SIG-M5 treated with dmso at 0.1 percent for 504 hours (cell line): Measurements from ENCODE around the gene IGSF9.
"Not testable (repeated sequence)": the region's sequence is repeated elsewhere in the genome, so short reads cannot be mapped to it uniquely, and the experiment has no call there.

ENCODE experiments used
- DNase-seq: peaks from one replicate; lab custom pipeline; 2025; ENCODE audit not compliant: unreplicated experiment; lab: John Stamatoyannopoulos, UW

Gene IGSF9

DNA sequence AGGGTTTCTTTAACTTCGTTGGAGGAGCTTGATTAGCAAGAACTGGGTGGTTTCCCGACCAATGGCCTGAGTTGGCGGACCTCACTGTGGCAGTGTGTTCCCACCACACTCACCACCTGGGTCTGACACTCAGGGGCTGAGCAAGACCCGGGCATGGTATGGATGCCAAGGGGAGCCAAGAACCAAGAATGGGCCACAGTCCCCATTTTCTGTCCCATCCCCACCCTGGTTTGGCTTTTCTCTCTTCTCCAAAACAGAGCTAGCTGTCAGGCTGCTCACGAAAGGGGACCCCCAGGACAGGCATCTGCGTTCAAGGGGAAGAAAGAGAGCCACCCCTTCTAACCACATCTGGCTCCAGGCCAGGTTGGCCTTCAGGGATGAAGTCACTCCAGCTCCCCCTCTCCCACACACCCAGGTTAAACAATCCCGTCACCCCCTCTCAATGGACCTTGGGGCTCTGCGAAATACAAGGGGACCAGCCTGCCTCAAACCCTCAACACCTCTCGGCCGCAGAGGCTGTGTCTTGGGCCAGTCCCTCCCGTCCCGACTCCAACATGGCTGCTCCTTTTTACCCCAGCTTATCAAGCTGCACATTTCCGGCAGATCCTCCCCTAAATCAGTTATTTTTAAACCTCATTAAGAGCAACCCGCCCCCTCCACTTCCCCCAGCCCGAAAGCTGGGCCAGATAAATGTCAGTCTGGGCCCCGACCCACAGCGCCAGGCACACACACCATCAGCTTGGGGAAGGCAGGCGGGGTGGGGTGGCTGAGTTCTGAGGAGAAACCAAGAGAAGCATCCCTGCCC is 23.5 kb downstream of the IGSF9 start:
- no peak for DNase-seq

DNA sequence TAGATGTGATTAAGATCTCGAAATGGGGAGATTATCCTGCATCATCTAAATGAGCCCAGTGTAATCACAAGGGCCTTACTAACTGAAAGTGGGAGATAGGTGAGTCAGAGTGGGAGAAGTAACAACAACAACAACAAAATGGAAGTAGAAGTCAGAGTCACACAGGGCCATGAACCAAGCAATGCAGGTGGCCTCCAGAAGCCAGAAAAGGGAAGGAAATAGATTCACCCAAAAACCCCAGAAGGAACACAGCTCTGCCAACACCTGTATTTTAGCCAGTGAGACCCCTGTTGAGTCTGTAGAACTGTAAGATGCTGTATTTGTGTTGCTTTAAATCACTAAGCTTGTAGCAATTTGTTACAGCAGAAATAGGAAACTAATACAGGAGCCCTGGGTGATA is 24.2 kb downstream of the IGSF9 start:
- DNase-seq: no peak

DNA sequence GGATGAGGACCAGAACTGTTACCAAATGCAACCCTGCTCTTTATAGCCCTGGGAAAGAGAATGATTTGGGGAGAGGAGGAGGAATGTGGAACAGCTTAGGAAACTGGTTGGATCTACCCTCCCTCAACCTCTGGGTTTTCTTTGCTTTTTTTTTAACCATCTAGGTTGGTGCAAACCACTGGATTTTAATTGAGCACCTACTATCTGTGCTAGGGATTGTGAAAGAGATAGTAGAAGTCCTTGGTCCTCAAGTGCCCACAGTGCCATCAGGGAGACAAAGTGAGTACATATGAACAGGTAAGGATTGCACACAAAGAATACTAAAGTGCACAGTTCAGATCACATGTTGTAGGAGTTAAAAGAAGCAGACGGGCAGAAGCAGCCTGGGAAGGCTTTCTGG is 24.8 kb downstream of the IGSF9 start:
- no peak for DNase-seq

DNA sequence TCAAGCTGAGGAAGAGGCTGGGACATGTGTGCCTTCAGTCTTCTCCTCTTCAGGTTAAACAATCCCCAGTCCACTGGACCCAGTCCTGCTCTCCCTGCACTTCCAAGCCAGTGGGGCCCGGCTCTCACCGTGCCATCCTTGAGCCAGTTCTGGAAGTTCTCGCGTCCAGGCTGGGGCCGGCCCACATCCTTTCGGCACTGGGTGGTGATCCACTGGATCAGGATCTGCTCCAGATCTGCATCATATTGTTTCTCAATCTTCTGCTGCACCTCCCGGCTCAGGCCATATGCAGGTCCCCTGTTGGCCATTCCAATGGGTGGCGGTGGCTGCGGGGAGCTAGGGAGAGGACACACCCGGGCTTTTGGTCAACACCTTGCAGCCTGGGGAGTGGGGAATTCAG is 25.2 kb downstream of the IGSF9 start:
- no peak for DNase-seq

DNA sequence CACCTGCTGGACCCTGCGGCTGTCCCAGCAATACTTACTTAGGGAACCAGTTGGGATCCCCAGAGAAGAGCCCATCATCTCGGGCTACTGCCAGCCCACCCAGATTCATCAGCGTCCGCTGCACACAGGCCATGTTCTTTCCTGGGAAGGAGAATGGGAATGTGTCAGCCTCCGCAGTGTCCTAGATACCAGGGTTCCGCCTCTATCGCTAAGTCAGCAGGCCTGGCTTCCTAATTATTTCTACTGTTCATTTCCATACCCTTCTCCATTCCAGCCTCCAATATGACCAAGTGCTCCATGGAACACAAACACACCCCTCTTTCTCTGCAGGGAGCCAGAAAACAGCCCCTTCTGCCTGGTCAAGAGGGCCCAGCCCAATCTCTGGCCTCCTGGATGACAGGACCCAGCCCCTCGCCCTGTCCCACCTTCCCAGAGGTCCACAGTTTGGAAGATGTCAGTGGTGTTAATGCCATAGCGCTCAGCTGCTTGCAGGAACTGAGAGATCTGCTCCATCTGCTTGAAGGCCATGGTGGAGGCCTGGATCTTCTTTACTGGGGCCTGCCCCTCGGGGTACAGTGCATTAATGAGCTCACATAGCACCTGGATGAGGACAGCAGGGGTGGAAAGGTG is 26.1 kb downstream of the IGSF9 start:
- DNase-seq: no peak

DNA sequence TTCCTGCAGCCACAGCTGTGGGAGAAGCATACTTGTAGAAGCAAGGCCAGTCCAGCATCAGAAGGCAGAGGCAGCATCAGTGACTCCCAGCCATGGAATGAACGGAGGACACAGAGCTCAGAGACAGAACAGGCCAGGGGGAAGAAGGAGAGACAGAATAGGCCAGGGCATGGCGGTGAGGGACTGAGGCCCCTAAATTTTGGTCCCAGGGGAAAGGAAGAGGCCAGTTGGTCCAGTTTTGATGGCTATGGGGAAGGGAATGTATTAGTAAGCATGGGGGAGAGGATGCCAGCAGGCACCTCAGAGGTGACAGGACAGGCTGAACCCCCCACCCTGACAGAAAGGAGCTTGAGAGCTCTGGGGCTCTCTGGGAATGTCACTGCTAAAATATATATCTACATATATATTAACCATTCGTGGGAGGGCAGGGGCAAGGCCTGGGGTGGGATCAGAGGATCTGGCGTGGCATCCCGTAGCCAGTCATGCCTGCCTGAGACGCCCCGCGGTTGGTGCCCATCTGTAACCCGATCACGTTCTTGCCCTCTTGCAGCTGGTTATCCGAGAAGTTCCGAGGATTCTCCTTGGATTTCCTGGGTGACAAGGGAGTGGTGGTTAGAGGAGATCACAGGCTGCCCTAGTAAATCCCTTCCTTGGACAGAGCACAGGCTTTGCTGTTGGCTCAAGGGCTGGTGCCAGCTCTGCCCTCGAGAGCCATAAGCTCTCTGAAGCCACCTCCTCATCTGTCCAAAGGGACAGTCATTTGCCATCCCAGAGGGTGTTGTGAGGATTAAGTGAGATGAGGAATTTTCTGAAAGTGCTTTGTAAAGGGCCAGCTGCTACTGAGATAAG is 26.8 kb downstream of the IGSF9 start:
- DNase-seq: no peak

DNA sequence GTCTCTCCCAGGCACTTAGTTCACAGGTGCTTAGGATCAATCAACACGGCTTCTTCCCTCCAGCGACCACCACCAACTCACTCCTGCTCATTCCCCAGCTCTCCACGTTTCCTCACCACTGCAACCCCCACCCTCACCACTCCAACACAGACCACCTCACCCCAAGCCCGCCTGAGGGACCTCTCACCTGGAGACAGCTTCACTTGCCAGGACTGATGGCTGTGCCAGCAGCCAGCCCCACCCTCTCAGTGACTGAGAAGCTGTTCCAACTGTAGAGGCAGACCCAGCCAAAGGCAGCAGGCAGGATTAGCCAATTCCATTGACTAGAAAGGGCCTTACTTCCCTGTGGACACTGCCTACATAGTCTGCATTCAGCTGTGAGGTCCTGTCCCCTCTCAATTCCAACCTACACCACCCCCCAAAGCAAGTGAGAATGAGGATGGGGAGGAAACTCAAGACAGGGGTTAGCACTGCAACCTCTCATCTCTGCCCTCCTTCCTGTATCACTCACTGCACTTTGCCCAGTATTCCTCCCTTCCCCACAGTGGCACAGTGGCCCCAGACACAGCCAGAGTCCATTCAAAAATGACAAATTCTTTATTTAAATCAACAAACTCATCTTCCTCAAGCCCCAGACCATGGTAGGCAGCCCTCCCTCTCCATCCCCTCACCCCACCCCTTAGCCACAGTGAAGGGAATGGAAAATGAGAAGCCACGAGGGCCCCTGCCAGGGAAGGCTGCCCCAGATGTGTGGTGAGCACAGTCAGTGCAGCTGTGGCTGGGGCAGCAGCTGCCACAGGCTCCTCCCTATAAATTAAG is 27.7 kb downstream of the IGSF9 start:
- DNase-seq: no peak

DNA sequence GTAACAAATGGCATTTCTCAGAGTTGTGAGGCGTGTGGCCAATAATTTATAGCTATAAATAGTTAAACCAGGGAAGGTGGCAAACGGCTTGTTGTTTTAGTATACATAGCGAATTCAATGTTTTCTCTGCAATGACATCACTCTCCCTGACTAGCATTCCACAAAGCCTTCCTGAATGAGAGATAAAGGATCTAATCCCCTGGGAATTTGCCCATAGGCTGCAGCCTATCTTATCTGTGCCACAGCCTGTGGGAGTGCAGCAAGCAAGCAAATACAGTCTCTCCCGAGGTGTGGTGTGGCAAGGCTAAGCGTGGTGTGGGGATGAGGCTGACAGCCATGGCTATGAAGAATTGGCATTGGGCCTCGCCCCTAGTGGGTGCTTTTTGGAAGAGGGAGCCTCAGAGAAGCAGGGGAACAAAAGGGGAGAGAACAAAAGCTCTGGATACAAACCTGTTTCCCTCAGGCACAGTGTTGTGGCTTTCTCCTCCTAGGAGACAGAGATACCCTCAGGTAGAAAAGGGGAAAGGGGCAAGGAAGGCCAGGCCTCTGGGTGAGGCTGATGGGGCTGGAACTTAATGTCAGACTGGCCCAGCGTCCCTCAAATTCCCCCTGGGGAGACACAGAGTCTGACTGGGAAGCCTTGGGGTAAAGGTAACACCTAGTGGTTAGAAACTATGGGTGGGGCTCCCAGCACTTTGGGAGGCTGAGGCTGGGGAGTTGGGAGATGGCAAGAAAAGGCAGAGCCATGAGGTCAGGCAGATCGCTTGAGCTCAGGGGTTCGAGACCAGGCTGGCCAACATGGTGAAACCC is 29.0 kb downstream of the IGSF9 start:
- DNase-seq: no peak

DNA sequence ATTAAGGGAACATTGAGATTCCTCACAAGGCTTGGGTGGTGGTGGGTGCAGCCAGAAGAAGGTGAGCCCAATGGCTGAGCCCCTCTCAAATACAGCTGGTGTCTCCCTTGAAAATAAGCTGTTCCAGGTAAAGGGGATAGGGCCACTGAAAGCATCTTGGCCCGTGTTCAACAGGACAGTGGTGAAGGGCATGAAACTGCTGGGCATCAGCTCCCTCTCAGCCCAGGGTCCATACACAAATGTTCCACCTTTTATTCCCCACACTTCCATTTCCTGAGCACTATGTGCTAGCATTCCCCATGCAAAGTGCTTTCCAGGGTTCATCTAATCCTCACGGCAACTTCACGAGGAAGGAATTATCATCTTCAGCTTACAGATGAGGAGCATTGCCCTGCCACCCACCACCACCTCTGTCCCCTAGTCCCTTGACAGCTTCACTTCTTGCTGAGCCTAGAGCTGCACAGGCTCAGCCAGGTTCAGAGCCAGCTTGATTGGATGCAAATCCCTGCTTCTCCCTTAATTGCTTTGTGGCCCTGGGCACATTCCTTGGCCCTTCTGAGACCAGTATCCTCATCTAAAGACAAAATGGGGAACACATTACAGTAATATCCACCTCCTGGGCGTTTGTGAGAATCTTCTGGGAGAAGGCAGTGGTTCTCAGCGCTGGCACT is 29.7 kb downstream of the IGSF9 start:
- no peak for DNase-seq

DNA sequence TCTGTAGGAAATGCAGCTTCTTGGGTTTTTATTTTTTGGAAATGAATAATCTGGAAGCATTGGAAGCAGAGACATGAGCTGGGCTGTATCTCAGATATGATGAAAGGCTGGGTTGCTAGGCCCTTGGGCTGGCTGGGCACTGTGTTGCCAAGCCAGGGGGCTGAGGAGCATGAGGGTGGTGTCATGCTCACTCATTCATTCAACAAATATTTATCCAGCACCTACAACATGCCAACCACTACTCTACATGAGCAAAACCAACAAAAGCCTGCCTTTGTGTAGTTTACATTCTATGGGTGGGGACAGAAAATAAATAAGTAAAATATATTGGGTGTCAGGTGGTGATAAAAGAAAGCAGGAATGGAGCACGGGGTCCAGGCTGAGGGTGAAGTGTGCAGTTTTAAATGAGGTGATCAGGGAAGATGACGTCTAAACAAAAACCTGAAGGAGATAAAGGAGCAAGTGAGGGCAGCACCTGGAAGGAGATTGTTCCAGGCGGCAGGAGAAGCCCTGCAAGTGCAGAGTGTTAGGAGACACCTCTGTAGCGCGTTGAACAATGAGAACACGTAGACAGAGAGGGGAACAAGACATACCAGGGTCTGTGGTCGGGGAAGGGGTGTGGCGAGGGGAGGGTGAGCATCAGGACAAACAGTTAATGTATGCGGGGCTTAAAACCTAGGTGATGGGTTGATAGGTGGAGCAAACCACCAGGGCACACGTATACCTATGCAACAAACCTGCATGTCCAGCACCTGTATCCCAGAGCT is 31.0 kb downstream of the IGSF9 start:
- no peak for DNase-seq

DNA sequence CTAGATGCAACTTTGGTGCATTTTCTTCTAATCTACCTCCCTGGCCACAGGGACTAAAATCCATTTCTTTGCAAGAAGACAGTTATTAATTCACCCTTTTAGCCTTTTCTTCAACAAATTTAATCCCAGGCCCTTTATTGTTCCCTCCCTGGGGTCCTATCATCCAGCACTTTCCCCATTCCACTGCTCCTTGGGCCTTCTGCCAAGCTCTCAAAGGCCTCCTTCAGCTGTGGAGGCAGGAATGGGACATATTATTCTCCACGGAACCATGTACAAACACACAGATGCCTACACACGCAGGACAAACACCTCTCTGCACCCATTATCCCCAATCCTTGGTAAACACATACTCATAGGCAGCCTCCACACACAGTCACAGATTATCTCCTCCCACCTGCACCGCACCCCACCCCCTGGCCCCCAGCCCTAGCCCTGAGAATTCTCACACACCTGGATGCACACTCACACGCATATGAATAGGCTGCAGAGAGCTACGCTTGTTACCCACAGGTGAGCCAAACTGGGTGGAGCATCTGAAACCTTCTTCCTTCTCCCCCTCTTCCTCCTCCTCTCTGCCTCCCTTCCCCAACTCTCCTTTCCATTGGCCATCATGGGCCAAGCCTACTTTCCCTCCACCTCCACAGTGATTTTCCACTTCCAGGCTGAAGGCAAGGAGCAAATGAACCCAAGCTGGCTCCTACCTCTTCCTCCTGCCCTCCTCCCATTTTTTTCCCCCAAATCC is 31.8 kb downstream of the IGSF9 start:
- DNase-seq: no peak

DNA sequence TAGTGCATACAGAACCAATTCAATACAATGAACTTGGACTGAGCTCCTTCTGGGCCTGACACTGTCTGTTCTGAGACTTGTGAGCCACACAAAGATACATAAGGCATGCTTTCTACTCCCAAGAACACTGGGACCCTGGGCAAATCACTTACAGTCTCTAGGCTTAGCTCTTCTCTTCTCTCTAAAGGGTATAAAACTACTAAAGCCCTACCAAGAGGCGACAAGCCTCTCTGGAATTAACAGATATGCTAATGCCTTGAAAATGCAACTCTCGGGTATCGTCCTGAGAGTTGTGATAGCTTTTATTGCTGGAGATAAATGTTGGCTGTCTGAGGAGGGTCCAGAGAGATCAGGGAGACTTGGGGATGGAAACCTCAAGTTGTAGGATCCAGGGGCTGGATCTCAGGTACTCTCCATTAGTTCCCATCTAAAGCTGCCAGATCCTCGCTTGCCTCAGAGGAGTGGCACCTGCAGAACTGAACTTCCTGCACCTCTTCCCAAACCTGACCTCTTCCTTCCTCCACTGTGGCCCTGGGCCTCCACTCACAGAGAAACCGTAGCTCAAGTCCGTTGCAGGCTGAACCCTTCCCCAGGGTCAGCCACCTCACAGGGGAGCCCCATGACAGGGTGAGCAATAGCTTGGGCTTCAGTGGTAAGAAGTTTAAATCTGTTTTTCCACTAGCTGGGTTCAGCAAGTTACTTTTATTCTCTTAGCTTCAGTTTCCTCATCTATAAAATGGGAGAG is 33.9 kb downstream of the IGSF9 start:
- DNase-seq: no peak

DNA sequence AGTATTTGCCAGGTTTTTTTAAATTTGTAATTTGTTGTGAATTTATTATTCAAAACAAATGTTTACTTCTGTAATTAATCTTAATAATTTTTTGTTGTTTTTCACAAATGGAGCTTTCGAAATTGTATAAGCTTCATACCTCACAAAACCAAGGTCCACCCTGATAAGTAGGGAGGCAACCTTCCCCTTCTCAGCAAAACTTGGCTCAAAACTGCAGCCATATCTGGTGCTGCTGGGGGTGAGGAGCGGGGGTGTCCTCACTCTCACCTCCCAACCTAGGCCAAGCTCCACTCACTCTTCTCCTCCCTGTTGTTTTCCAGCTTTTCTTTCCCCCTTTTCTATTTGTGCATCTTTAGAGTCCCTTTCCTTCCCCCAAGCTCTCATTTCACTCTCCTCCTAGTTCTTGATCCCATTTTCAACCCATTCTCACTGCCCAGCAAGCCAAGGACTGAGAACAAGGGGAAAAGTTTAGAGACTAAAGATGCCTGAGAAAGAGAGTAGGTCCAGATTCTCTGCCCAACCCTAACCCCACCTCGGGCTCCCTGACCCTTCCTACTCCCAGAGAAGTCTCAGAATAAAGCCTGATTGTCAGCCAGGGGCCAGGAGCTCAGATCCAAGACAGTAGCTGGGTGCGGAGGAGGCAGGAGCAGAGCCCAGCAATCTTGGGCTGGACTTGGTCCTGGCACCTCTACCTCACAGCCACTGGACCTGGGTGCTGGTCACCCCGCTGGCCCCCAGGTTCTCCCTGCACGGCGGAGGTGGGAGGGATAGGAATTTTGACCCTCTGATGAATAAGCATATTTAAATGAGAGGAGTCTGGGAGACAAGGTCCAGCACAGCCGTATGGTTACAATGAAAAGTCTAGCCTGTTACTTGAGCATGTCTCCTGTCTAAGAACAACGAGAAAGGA is 37.1 kb downstream of the IGSF9 start:
- DNase-seq: no peak

DNA sequence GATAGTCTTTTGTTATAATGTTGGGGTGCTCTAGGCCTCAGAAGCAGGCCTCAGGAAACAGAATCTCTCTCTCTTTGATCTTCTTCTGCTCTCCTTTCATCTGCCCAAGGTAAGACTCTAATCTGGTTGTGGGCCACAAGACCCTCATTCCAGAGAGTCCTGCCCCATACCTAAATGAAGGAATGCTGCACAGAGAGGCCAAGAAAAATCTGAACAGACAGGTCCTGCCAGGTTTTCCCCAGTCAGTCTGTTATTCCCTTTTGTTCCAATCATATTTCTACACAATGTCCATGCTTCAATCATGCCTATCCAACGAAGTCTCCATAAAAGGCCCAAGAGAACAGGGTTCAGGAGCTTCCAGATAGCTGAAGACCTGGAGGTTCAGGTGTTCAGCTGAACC is 38.5 kb downstream of the IGSF9 start:
- DNase-seq: no peak

DNA sequence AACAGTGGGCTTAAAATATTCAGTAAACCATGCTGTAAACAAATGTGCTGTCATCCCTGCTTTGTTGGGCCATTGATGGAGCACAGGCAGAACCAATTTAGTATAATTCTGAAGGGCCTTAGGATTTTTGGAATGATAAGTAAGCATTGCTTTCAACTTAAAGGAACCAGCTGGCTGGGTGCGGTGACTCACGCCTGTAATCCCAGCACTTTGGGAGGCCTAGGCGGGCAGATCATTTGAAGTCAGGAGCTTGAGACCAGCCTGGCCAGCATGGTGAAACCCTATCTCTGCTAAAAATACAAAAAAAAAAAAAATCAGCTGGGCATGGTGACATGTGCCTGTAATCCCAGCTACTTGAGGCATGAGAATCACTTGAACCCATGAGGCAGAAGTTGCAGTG is 41.4 kb downstream of the IGSF9 start:
- not testable (repeated sequence) for DNase-seq

DNA sequence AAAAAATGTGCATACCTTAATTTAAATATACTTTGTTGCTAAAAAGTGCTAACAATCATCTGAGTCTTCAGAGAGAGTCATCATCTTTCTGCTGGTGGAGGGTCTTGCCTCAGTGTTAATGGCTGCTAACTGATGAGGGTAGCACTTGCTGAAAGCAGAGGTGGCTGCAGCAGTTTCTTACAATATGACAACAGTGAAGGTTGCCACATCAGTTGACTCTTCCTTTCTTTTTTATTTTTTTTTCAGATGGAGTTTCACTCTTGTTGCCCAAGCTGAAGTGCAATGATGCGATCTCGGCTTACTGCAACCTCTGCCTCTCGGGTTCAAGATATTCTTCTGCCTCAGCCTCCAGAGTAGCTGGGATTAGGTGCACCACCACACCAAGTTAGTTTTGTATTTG is 42.9 kb downstream of the IGSF9 start:
- DNase-seq: peak; percentile 68
